Esophagus squamous epithelium (tissue), 4 donors: ENCODE measurements around the gene SHMT1.

Experiments used
- POLR2A ChIP-seq, 4 donors: fragments of 450-650 bp; IDR thresholded peaks; one replicate each; pipeline ENCODE4 v1.6.1; 2017; ENCODE audit warnings: antibody characterized with exemption in 4 of 4, mild to moderate bottlenecking in 4 of 4, moderate library complexity in 3 of 4
- TF ChIP-seq, protein P1 (sequence below), 6 experiments: fragments of 450-650 bp in 4 of 6; fragments of 200-600 bp in 2 of 6; sonication (generic) in 2 of 6; IDR thresholded peaks; one replicate each; pipeline ENCODE4 v1.5.1; 2016 to 2019; ENCODE audit warnings: antibody characterized with exemption in 6 of 6, mild to moderate bottlenecking in 4 of 6, moderate library complexity in 4 of 6

DNA sequence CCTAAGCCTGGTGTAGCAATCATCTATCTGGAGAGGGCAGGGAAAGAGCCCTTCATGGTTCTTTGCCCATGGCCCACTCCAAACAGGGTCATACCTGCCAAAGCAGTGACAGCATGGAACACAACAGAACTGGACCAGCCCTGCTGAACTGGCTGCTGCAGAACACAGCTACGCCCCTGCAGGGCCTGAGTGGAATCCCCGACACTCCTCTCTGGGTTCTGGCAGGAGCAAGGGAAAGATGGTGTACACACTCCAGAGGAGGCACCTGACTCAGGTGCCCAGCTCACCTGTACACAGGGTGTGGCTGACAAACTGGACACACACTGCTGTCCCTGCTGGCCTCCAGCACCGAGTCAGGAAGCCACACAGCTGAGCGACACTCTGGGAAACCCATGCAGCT lies 83.1 kb downstream of the SHMT1 start:
- TF ChIP-seq, protein P1, sequence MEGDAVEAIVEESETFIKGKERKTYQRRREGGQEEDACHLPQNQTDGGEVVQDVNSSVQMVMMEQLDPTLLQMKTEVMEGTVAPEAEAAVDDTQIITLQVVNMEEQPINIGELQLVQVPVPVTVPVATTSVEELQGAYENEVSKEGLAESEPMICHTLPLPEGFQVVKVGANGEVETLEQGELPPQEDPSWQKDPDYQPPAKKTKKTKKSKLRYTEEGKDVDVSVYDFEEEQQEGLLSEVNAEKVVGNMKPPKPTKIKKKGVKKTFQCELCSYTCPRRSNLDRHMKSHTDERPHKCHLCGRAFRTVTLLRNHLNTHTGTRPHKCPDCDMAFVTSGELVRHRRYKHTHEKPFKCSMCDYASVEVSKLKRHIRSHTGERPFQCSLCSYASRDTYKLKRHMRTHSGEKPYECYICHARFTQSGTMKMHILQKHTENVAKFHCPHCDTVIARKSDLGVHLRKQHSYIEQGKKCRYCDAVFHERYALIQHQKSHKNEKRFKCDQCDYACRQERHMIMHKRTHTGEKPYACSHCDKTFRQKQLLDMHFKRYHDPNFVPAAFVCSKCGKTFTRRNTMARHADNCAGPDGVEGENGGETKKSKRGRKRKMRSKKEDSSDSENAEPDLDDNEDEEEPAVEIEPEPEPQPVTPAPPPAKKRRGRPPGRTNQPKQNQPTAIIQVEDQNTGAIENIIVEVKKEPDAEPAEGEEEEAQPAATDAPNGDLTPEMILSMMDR (IDR thresholded peaks at IDR 0.05): no peak
- TF ChIP-seq POLR2A (IDR thresholded peaks at IDR 0.05): no peak
